Choroid plexus epithelial cell (primary cell): ENCODE measurements around the gene CDCA4.
"Not testable (repeated sequence)": the region's sequence is repeated elsewhere in the genome, so short reads cannot be mapped to it uniquely, and the experiment has no call there.

ENCODE experiments used
- DNase-seq: peaks from one replicate; pipeline ENCODE4 v3.0.0-alpha.2; 2010; ENCODE audit warnings: low read depth
- H3K4me3 ChIP-seq: 2 replicates; pipeline ENCODE4 v1.5.1; 2011; ENCODE audit warnings: low read depth, mild to moderate bottlenecking, control low read depth, low read length, moderate library complexity
- TF ChIP-seq, protein P1 (sequence below): conservative IDR thresholded peaks from 2 replicates; pipeline ENCODE4 v1.5.1; 2011; ENCODE audit warnings: low read depth, mild to moderate bottlenecking, control low read depth, inconsistent platforms, low read length, moderate library complexity

CDCA4 gene

DNA sequence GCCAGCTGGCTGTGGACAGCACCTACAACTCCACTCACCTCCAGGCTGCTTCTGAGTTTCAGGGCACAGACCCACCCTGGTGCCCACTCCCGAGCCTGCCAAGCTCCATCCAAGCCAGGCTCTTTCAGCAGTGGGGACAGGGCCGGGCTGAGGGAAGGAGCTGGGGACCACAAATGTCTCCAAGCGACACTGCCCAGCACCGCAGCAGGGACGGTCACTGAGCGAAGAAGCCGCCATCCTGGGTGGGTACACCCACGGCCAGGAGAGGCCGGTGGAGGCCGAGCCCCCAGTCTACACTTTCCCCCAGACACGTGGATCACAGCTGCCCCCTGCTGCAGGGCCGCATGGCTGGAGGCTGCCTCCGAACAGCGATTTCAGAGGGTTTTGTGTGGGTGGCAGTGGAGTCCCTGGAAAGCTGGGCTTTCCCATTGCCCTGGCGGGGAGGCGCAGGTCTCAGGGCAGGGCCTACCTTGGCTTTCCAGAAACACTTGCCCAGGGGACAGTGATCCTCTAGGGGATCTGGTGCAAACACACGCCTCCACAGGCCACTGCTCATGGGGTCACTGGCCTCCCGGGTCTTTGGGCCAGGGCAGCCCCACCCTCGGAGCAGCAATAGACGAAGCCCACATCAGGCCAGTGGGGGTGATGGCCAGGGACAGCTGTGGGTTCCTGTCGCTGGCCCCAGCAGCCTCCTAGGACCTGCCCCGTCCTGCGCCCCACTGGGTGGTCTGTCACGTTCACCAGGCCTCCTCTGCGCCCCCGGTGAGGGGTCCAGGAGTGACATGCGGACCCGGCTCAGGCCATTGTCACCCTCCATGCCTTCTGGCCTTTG lies 45.6 kb upstream of the CDCA4 start:
- no peak for DNase-seq
- H3K4me3 ChIP-seq, result no peak overlapping the region
- TF ChIP-seq, protein P1, sequence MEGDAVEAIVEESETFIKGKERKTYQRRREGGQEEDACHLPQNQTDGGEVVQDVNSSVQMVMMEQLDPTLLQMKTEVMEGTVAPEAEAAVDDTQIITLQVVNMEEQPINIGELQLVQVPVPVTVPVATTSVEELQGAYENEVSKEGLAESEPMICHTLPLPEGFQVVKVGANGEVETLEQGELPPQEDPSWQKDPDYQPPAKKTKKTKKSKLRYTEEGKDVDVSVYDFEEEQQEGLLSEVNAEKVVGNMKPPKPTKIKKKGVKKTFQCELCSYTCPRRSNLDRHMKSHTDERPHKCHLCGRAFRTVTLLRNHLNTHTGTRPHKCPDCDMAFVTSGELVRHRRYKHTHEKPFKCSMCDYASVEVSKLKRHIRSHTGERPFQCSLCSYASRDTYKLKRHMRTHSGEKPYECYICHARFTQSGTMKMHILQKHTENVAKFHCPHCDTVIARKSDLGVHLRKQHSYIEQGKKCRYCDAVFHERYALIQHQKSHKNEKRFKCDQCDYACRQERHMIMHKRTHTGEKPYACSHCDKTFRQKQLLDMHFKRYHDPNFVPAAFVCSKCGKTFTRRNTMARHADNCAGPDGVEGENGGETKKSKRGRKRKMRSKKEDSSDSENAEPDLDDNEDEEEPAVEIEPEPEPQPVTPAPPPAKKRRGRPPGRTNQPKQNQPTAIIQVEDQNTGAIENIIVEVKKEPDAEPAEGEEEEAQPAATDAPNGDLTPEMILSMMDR, result no peak

DNA sequence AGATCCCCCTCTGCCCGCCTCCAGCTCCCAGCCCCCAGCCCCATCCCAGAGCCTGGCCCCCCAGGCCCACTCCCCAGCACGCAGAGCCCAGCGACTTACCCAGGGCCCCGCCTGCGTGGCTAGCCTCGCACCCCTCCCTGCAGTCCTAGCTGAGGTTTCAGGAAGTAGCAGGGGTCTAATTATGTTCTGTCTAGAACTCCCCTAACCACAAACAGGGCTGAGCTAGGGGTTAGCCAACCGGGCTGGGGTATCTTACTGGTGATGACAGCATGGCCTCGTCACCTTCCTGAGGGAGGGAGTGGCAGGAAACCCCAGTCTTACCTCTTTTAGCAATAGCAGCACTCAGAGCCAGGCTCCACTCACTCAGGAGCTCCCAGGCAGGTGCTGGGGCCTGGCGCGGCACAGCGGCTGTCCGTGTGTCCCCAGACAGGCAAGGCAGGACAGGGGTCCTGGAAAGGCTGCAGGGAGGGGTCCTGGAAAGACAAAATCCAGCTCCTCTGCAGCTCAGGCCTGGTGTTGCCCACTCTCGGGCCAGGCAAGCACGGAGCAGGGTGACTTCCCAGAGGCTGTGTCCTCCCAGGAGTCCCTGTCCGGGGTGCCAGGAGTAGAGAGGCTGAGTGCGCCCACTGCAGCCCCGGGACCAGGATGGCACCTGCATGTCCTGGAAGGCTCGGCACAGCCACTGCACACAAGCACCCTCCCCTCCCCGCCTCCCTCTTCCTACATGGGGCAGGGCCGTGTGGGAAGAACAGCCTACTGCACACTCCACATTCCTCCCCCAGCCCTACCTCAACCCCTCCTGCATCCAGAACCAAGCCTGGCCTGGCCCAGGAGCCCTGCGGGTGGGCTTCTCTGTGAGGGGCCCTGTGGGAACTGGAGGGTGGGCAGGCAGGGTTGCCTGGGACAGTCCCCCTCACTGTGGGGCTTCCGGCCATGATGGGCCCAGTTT lies 44.7 kb upstream of the CDCA4 start, which contains the start of gene GPR132:
Gene GPR132, minus strand, starts transcription at position 151 of the 949 bp plus-strand sequence. CDS start 10,010 bp downstream, outside the sequence.
- TF ChIP-seq, protein P1, result no peak
- DNase-seq, result no peak
- H3K4me3 ChIP-seq, result no peak within 1 kb of the TSS

DNA sequence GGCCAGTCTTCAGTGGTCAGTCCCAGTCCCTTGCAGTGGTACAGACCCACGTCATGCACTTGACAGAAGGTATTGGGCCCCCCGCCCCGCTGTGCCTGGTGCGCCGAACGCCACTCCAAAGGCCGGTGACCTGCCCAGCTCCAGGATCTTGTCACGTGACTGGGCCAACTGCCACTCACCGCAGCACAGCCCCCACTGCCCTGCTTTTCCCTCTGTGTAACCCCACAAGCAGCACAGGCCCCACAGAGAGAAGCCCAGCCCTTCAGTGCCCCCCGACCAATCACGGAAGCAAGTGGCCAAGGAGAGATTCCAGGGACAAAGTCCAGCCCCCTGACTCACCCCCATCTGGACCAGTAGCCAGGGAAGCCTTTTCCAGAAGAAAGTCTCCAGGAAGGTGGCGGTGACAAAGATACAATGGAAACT lies 43.8 kb upstream of the CDCA4 start:
- no peak overlapping the region for H3K4me3 ChIP-seq
- no peak for DNase-seq
- TF ChIP-seq, protein P1, result no peak

DNA sequence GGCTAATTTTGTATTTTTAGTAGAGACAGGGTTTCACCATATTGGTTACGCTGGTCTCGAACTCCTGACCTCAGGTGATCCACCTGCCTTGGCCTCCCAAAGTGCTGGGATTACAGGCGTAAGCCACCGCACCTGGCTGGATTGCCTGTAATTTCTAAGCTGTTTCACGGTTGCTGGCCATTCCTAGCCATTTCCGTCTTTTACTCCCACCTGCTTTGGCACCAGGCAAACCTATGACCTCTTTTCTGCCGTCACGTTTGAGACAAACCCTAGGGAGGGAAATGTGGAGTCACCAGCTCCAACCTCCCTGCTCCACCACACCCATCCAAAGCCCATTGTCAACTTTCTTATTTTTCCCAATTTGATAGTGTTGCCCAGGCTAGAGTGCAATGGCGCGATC lies 43.1 kb upstream of the CDCA4 start:
- TF ChIP-seq, protein P1, result no peak
- H3K4me3 ChIP-seq, result no peak overlapping the region
- no peak for DNase-seq

DNA sequence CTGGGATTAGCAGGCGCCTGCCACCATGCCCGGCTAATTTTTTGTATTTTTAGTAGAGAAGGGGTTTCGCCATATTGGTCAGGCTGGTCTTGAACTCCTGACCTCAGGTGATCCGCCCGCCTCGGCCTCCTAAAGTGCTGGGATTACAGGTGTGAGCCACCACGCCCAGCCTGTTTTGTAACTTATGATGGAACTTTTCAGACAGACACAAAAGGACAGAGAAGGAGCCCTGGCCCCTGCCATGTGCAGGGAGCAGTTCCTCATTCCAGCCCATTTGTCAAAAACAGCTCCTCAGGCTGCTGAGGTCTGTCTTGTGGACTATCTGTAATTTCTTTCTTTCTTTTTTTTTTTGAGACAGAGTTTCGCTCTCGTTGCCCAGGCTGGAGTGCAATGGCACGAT lies 42.6 kb upstream of the CDCA4 start:
- not testable (repeated sequence) for H3K4me3 ChIP-seq, DNase-seq

DNA sequence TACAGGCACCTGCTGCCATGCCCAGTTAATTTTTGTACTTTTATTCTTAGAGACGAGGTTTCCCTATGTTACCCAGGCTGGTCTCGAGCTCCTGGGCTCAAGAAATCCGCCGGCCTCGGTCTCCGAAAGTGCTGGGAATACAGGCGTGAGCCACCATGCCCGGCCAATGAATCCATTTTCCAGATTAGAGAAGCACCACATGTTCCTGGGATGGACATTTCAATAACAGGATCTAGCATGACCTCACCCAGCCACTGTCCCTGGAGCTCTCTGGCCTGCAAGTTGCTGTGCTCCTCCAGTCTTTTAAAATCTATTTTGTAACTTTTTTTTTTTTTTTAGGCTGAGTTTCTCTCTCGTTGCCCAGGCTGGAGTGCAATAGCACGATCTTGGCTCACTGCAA lies 42.2 kb upstream of the CDCA4 start:
- no peak for DNase-seq
- H3K4me3 ChIP-seq, result no peak overlapping the region
- TF ChIP-seq, protein P1, result no peak

DNA sequence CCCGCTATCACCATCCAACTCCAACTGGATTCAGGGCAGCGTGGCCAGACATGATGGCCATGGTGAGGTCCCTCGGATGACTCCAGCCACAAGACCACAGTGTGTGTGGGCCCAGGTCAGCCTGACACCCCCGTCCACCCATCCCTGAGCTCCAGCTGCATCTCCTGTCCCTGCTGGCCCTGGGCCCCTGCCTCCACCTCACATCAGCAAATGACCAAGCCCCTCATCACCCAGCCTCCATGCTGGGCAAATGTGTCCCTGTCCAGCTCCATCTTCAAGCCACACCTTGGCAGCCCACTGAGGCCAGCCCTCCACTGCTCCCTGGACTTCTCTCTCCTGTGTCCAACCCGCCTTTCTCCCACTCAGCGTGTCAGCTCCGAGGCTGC lies 41.2 kb upstream of the CDCA4 start:
- TF ChIP-seq, protein P1, result no peak
- no peak for DNase-seq
- no peak overlapping the region for H3K4me3 ChIP-seq
